ENCODE results near the gene TSKU.
A peak's percentile ranks its signal among the peaks of the same experiment; 100 is the strongest.
"Not testable (repeated sequence)": the region's sequence is repeated elsewhere in the genome, so short reads cannot be mapped to it uniquely, and the experiment has no call there.

TSKU gene

DNA sequence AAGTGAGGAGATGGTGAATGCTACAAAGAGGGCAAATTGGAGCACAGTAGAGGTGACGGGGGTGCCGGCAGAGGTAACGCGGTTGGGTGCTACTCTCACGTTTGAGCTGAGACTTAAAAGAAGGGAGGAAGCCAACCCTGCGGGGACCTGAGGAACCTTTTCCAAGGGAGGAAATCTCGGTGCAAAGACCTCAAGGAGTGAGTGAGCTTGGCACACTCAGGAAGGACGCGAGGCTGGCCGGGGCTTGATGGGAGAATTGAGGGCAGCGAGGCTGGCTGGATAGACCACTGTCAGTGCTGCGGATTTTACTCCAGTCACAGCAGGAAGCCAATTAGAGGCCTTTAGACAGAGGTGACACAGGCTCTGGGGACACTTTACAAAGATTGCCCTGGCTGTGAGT lies 25.0 kb downstream of the TSKU start:
- TF ChIP-seq, protein P1, sequence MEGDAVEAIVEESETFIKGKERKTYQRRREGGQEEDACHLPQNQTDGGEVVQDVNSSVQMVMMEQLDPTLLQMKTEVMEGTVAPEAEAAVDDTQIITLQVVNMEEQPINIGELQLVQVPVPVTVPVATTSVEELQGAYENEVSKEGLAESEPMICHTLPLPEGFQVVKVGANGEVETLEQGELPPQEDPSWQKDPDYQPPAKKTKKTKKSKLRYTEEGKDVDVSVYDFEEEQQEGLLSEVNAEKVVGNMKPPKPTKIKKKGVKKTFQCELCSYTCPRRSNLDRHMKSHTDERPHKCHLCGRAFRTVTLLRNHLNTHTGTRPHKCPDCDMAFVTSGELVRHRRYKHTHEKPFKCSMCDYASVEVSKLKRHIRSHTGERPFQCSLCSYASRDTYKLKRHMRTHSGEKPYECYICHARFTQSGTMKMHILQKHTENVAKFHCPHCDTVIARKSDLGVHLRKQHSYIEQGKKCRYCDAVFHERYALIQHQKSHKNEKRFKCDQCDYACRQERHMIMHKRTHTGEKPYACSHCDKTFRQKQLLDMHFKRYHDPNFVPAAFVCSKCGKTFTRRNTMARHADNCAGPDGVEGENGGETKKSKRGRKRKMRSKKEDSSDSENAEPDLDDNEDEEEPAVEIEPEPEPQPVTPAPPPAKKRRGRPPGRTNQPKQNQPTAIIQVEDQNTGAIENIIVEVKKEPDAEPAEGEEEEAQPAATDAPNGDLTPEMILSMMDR (IDR thresholded peaks at IDR 0.05; ENCODE audit: borderline replicate concordance, insufficient read depth, low read depth, low read length), result no peak
- no peak overlapping the region for H3K4me3 ChIP-seq (ENCODE audit: low read depth, low read length)

DNA sequence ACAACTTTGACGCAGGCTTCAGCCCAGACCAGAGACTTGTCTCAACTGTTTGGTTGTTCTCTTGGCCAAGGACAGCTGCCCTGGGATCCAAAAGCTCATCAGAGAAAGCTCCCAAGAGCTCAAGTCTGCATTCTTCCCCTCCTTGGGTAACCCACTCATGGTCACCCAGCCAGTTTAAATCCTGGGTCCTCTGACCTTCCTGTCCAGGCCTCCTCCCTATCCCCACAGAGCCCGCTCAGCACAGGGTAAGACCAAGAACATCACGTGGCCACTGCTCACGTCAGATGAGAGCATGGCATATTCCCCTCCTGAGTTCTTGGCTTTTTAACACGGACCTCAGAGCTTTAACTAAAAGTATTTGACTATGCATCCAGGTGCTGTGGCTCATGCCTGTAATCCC lies 25.8 kb downstream of the TSKU start:
- H3K4me3 ChIP-seq (ENCODE audit: low read depth, low read length), result no peak overlapping the region
- TF ChIP-seq, protein P1 (IDR thresholded peaks at IDR 0.05; ENCODE audit: borderline replicate concordance, insufficient read depth, low read depth, low read length), result no peak

DNA sequence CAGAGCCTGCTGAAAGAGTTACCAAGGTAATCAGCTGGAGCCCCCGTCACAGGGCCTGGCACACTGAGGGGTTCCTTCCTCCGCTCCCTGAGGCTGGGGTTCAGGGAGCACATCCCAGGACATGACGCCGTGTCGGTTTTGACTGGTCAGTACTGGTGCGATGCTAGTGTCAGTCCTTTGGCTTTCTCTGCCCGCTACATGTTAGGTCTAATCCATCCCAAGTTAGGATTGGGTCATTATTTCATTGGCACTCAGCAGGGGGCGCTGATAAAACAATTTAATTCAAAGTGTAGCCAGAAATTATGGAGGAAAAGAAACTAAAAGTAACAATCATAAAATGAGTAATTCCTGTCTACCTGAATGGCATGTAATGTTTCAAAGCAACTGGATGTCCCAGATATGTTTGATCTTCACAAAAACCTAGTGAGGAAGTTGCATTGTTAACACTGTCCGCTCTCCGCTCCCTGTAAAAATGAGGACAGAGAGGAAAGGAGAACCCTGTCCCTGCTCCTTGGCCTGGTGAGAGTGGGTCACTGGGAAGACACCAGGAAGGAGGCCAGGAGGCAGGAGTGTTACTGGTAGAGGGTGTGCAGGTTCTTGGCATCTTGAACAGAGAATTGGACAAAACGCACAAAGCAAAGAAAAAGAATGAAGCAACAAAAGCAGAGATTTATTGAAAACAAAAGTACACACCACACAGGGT lies 27.1 kb downstream of the TSKU start:
- TF ChIP-seq, protein P1 (IDR thresholded peaks at IDR 0.05; ENCODE audit: borderline replicate concordance, insufficient read depth, low read depth, low read length), result peak; percentile 46; the same call in 1 of the 2 replicates
- H3K4me3 ChIP-seq (ENCODE audit: low read depth, low read length), result no peak overlapping the region

GRCh38 chr11:76811259-76811658 lies 28.1 kb downstream of the TSKU start:
- H3K4me3 ChIP-seq (ENCODE audit: low read depth, low read length), result no peak overlapping the region
- TF ChIP-seq, protein P1 (IDR thresholded peaks at IDR 0.05; ENCODE audit: borderline replicate concordance, insufficient read depth, low read depth, low read length), result no peak

DNA sequence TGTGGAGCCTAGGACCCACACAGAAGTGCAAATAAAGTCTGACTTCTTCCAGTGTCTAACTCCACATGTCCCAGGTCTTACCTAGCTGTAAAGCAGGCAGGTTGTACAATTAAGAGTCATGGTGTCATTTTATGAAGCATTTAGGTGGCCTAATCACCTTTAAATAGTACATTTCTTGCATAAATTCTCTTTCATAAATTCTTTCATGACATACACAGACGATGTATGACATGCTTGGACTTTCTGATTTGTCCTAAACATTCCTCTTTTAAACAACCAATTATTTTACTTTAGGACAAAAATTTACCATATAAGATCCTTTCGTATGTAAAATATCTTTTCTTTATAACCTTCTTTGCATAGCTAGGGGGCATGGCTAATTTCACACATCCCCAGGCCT lies 31.3 kb downstream of the TSKU start:
- TF ChIP-seq, protein P1 (IDR thresholded peaks at IDR 0.05; ENCODE audit: borderline replicate concordance, insufficient read depth, low read depth, low read length), result no peak
- H3K4me3 ChIP-seq (ENCODE audit: low read depth, low read length), result no peak overlapping the region

GRCh38 chr11:76815678-76816077 lies 32.5 kb downstream of the TSKU start:
- H3K4me3 ChIP-seq (ENCODE audit: low read depth, low read length), result not testable (repeated sequence)

GRCh38 chr11:76820184-76820566 lies 37.0 kb downstream of the TSKU start:
- H3K4me3 ChIP-seq (ENCODE audit: low read depth, low read length), result no peak overlapping the region
- TF ChIP-seq, protein P1 (IDR thresholded peaks at IDR 0.05; ENCODE audit: borderline replicate concordance, insufficient read depth, low read depth, low read length), result no peak

- not testable (repeated sequence) for H3K4me3 ChIP-seq (ENCODE audit: low read depth, low read length)
Measured at GRCh38 chr11:76821396-76821795, 38.2 kb downstream of the TSKU start.
